ENCODE data around the gene CNTNAP5. TPM values are rescaled to one million over a fixed set of nuclear protein-coding genes. Genes with fewer than 3 reads are reported as not detected.
"Not testable (repeated sequence)": the region's sequence is repeated elsewhere in the genome, so short reads cannot be mapped to it uniquely, and the experiment has no call there.

The CNTNAP5 gene
- total RNA-seq, 4 donors from 2014 or later = not detected

DNA sequence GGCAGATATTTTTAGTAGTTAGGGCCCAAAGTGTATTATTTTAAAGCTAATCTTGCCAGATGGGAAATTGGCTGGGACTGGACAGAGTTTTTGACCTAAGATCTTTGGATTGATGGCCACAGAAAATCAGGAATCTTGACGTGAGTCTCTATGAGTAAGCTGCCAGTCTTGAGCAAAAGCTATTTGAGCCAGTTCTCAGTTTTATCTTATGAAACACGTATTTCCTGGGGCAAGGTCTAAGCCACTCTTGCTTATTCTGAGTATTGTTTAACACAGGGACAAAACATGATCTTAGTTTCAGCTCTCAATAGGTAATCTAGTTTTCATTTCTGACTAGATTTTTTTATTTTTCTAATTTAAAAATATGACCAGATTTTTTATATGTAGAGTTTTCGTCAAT lies 329.4 kb downstream of the CNTNAP5 start:
- in situ Hi-C loops (cut with MboI; ENCODE audit: low sequenced_read_pairs in 4 of 4) = no loop called here

GRCh38 chr2:124361966-124362365 lies 336.9 kb downstream of the CNTNAP5 start:
- DNase-seq; ATAC-seq; H3K27me3 ChIP-seq; H3K9me3 ChIP-seq; H3K36me3 ChIP-seq; in situ Hi-C loops (cut with MboI; ENCODE audit: low sequenced_read_pairs in 4 of 4); H3K27ac ChIP-seq; H3K4me3 ChIP-seq; intact Hi-C loops (cut with DNase I; ENCODE audit: low total_unique reads); H3K4me1 ChIP-seq: not testable (repeated sequence)

More for the DNA sequence above, 329.4 kb downstream of the CNTNAP5 start:
- TF ChIP-seq CTCF (IDR thresholded peaks at IDR 0.05 in 4 of 5, conservative IDR thresholded peaks at IDR 0.05 in 1 of 5) (no peak), POLR2A (IDR thresholded peaks at IDR 0.05) (no peak)
- intact Hi-C loops (cut with DNase I; ENCODE audit: low total_unique reads) = no loop called here
- DNase-seq = no peak
- no peak overlapping the region for H3K27ac ChIP-seq
- no peaks in the 10 kb centered on the region for H3K27me3 ChIP-seq
- H3K36me3 ChIP-seq = no peaks in the 10 kb centered on the region
- H3K9me3 ChIP-seq = no peaks in the 10 kb centered on the region
- H3K4me3 ChIP-seq = no peak overlapping the region
- H3K4me1 ChIP-seq = no peaks in the 10 kb centered on the region
- no peak for ATAC-seq

DNA sequence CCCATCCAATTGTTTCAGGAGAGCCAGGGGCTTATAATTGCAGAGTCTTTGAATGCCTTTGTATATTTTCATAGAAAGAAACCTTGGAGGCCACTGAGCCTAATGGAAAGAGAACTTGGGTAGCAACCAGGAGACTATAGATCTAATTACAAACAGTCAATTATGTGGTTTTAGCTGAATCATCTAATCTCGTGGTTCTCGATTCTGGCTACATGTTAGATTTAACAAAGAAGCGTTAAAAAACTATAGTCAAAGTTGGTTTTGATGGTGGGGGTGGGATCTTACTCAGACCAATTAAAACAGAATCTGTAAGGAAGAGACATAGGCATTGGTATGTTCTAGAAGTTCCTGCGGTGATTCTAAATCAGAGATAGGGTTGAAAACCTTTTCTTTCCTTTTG lies 344.1 kb downstream of the CNTNAP5 start:
- Histone ChIP-seq H3K27me3 (no peaks in the 10 kb centered on the region), H3K27ac (no peak overlapping the region), H3K4me3 (no peak overlapping the region), H3K36me3 (no peaks in the 10 kb centered on the region), H3K9me3 (no peaks in the 10 kb centered on the region), H3K4me1 (no peaks in the 10 kb centered on the region)
- no peak for TF ChIP-seq CTCF (IDR thresholded peaks at IDR 0.05 in 4 of 5, conservative IDR thresholded peaks at IDR 0.05 in 1 of 5)
- no peak for TF ChIP-seq POLR2A (IDR thresholded peaks at IDR 0.05)
- ATAC-seq (no peak), DNase-seq (no peak)
- in situ Hi-C loops (cut with MboI; ENCODE audit: low sequenced_read_pairs in 4 of 4) (no loop called here), intact Hi-C loops (cut with DNase I; ENCODE audit: low total_unique reads) (no loop called here)

DNA sequence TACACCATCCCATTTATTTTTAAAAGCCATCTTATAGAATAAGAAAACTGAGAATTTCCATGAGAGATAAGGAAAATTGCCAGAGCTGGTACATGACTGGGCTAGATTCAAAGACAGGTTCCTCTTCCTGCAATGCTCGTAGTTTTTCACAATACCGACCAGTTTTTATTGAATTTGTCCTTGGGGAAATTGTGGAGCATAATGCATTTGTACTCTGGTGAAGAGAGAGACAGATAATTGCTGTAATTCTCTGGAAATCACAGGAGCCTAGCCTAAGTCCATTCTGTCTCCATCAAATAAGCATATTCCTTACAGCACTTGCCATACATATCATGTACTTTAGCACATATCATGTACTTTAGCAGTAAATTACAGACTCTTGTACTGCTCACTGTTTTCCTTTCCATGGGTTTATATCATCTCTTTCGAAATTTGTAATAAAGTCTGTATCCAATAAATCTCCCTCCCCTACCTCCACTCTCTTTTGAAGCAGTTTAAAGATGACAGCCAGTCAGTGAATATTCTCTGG lies 355.2 kb downstream of the CNTNAP5 start:
- Histone ChIP-seq H3K4me1 (no peaks in the 10 kb centered on the region), H3K36me3 (no peaks in the 10 kb centered on the region), H3K27me3 (no peaks in the 10 kb centered on the region), H3K27ac (no peak overlapping the region), H3K9me3 (peaks cover 0 to 3% (median 0%) of the 10 kb centered on the region in 3 donors), H3K4me3 (no peak overlapping the region)
- intact Hi-C loops (cut with DNase I; ENCODE audit: low total_unique reads) = no loop called here
- DNase-seq (no peak), ATAC-seq (no peak)
- TF ChIP-seq POLR2A (IDR thresholded peaks at IDR 0.05) = no peak
- TF ChIP-seq CTCF (IDR thresholded peaks at IDR 0.05 in 4 of 5, conservative IDR thresholded peaks at IDR 0.05 in 1 of 5) = no peak
- in situ Hi-C loops (cut with MboI; ENCODE audit: low sequenced_read_pairs in 4 of 4) = no loop called here

- intact Hi-C loops (cut with DNase I; ENCODE audit: low total_unique reads) = no loop called here
Measured at GRCh38 chr2:124382067-124382618, 357.1 kb downstream of the CNTNAP5 start.

More at GRCh38 chr2:124382067-124382618, 357.1 kb downstream of the CNTNAP5 start:
- Histone ChIP-seq H3K27ac (no peak overlapping the region), H3K4me1 (no peaks in the 10 kb centered on the region), H3K36me3 (no peaks in the 10 kb centered on the region), H3K9me3 (no peaks in the 10 kb centered on the region), H3K4me3 (no peak overlapping the region), H3K27me3 (no peaks in the 10 kb centered on the region)
- TF ChIP-seq POLR2A (IDR thresholded peaks at IDR 0.05) (no peak), CTCF (IDR thresholded peaks at IDR 0.05 in 4 of 5, conservative IDR thresholded peaks at IDR 0.05 in 1 of 5) (no peak)
- DNase-seq (no peak), ATAC-seq (no peak)
- in situ Hi-C loops (cut with MboI; ENCODE audit: low sequenced_read_pairs in 4 of 4) = no loop called here

Measured in gastrocnemius medialis (tissue), 4 donors.